Kidney capillary endothelial cell (primary cell): Measurements from ENCODE around the gene SNTA1.
"Not testable (repeated sequence)": the region's sequence is repeated elsewhere in the genome, so short reads cannot be mapped to it uniquely, and the experiment has no call there.

Source experiments
- DNase-seq: peaks from one replicate; pipeline ENCODE4 v3.0.0-alpha.2; 2018; ENCODE audit warnings: low spot score

Gene SNTA1

GRCh38 chr20:33443512-33444239 lies at the start of gene SNTA1:
Gene SNTA1, minus strand, starts transcription at chr20:33443763. Its CDS starts 143 bp downstream, at chr20:33443620.
- DNase-seq, result peak; percentile 63

GRCh38 chr20:33490934-33491656 lies 47.5 kb upstream of the SNTA1 start:
- DNase-seq, result no peak

DNA sequence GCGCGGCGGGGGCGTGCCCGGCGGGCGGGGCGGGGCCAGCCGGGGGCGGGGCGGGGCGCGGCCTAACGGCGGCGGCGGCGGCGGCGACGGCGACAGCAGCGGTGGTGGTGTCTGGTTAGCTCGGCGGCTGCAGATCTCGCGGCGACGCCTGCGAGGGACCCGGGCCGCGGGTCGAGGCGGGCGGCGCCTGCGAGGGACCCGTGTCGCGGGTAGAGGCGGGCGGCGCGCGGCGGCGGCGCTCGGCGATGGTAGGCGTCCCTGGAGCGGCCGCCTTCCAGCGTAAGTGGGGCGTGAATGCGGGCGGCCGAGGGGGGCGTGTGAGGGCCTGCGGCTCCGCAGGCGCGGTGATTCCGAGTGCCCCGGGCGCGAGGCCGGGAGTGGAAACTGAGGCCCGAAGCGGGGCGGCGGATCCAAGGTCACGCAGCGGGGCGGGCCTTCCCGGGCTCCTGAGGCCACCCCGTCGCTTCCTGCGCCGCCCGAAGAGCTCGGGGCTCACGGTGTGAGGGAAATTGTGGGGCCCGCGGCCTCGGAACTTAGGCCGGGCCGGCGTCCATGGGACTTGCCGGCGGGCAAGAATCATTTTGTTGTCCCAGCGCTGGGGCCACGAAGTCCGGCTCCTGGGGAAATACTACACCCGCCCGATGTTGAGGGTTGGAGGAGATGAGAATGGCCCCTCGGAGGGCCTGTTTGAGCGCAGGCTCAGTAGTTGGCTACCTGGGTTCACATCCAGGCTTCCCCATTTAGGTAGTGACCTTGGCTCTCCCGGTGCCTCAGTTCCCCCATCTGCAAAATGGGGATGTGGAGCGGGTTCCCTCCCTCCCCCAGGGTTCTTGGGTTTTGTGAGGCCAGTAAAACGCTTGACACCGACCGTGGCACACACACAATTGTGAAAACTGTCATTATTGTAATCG lies 46.7 kb upstream of the SNTA1 start, which contains the start of gene CBFA2T2:
TSS of gene CBFA2T2 (plus strand) at position 74 of the 911 bp plus-strand sequence. CDS start at position 246, 172 bp downstream.
- DNase-seq, result peak; percentile 21

GRCh38 chr20:33489495-33490022 lies 46.0 kb upstream of the SNTA1 start:
- peak; percentile 93 for DNase-seq

- DNase-seq, result not testable (repeated sequence)
Measured at GRCh38 chr20:33488661-33489494, 45.3 kb upstream of the SNTA1 start.

DNA sequence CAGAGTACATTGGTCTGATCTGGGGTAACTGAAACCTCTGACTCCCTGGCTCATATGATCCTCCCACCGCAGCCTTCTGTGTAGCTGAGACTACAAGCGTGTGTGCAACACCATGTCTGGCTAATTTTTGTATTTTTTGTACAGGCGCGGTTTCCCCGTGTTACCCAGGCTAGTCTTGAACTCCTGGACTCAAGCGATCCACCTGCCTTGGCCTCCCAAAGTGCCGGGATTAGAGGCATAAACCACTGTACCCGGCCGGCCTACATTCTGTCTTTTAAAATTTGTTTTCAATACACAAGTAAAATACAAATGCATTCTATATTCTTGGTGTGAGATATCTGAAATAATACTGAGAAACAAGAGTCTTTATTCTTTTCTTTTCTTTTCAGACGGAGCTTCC lies 44.6 kb upstream of the SNTA1 start:
- DNase-seq, result no peak

GRCh38 chr20:33483186-33483585 lies 39.6 kb upstream of the SNTA1 start:
- not testable (repeated sequence) for DNase-seq

- DNase-seq, result no peak
Measured at GRCh38 chr20:33482581-33482980, 39.0 kb upstream of the SNTA1 start.

- no peak for DNase-seq
Measured at GRCh38 chr20:33481431-33481941, 37.9 kb upstream of the SNTA1 start.

DNA sequence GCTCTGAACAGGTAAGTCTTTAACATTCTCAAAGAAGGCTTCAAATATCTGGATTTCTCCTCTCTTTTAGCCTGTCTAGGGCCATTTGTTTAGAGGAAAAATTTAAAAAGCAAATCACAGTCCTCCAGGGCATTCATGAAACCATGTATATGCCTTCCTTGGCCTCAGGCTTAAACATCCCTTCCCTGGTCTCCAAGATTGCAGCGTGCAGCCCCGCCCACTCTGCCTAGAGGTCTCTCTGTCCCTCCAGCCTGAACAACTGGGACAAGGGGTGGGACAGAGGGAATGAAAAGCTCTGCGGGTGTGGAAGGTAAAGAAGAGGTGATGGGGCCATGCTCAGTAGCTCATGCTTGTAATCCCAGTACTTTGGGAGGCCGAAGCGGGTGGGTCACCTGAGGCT lies 36.5 kb upstream of the SNTA1 start:
- DNase-seq, result no peak

DNA sequence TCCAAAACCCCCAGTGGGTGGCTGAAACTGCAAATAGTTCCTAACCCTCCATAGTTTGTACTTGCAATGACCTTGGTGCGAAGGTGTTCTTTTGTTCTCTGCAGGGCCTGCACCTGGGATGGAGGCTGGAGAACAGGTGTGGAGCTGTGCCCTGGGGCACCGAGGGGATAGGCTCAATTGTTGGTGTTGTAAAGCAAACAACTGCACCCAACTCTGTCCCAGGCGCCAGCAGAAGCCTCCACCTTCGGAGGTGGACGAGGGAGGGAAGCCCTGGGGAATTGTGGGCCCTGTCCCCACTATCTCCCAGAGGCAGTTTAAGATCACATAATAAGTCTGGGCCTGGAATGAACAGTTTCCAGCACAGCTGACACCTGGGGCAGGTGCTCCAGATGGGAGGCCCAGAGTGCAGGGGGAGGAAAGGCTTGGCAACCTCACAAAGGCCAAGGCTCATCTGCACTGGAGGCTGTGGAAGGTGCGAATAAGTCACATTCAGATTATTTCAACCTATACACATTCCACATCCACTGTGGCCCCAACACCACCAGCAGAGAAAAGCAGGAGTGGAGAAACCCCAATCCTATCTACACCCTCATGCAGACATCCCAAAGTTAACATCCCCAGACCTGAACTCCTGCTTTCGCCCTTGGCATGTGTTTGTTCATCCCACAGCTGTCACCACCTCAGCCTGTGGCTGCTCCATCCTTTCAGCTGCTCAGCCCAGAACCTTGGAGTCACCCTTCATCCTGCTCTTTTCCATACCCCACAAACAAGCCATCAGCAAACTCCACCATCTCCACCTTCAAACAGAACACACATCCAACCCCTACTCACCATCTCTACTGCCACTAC lies 34.0 kb upstream of the SNTA1 start:
- DNase-seq, result no peak

GRCh38 chr20:33475381-33476152 lies 32.0 kb upstream of the SNTA1 start:
- DNase-seq, result no peak

GRCh38 chr20:33474963-33475362 lies 31.4 kb upstream of the SNTA1 start:
- no peak for DNase-seq

DNA sequence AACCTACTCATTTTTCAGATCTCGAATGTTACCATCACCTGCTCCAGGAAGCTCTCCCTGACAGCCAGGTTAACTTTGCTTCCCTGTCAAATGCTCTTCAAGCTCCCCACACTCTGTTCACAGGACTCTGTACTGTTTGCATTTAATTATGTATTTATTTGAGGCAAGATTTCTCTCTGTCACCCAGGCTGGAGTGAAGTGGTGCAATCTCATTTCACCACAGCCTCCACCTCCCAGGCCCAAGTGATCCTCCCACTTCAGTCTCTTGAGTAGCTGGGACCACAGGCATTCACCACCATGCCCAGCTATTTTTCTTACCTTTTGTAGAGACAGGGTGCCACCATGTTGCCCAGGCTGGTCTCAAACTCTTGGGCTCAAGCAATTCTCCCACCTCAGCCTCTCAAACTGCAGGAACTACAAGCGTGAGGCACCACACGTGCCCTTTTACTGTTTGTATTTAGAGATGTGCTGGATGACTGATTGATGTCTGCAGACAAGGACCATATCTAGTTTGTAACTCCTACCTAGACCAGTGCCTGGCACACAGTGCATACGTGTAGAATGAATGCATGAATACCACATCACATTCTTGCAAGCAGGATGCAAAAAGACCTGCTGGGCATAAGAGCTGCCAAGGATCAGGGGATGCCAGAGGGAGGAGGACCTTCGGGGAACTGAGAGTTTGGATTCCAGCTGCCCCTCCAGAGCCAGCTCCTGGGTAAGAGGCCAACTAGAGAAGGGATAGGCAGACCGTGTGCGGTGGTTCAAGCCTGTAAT lies 30.7 kb upstream of the SNTA1 start:
- DNase-seq, result no peak

GRCh38 chr20:33472868-33473435 lies 29.4 kb upstream of the SNTA1 start:
- no peak for DNase-seq

GRCh38 chr20:33470866-33471265 lies 27.3 kb upstream of the SNTA1 start:
- DNase-seq, result no peak

- DNase-seq, result no peak
Measured at GRCh38 chr20:33470457-33470856, 26.9 kb upstream of the SNTA1 start.

- DNase-seq, result no peak
Measured at GRCh38 chr20:33466303-33466646, 22.7 kb upstream of the SNTA1 start.
